ENCODE measurements around the gene ERBIN.

The ERBIN gene

DNA sequence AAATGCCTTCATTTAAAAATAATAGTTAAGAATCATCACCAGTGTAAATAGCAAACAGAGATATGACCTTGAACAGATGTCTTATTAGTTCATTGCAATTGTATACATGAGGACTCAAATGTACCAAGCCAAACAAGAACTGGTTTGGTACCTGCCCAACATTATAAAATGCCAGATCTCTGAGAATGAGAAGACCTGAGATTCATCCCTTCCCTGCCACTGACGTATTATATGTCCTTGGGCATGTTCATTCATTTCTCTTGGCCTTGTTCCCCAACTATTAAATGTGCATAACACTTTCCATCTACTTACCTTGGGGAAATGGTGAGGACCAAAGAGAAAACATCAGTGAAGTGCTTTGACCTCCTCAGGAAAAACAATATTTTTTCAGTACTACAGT lies 33.6 kb upstream of the ERBIN start:
- Histone ChIP-seq H3K4me1 (ENCODE audit: insufficient read depth, low read length) (no peaks in the 10 kb centered on the region), H3K36me3 (ENCODE audit: insufficient read depth, low read length) (no peaks in the 10 kb centered on the region), H2AFZ (ENCODE audit: low read depth, low read length) (no peak overlapping the region), H3K27me3 (ENCODE audit: insufficient read depth, low read length, poor library complexity) (no peaks in the 10 kb centered on the region), H3K79me2 (ENCODE audit: insufficient read depth, low read length) (no peaks in the 10 kb centered on the region), H3K9me3 (ENCODE audit: insufficient read depth, low read length, severe bottlenecking) (no peaks in the 10 kb centered on the region), H3K27ac (ENCODE audit: low read length) (no peak overlapping the region), H3K4me2 (ENCODE audit: insufficient read depth, low read length) (no peak overlapping the region), H3K9ac (ENCODE audit: low read depth, low read length) (no peak overlapping the region), H3K4me3 (ENCODE audit: low read depth in 1 of 2, low read length in 2 of 2) (no peak overlapping the region), H4K20me1 (ENCODE audit: insufficient read depth, low read length) (no peaks in the 10 kb centered on the region)
- TF ChIP-seq EZH2 (IDR thresholded peaks at IDR 0.05; ENCODE audit: borderline replicate concordance, low read depth, low read length, severe bottlenecking), result no peak
- no peak for TF ChIP-seq CTCF (IDR thresholded peaks at IDR 0.05; ENCODE audit: borderline replicate concordance, extremely low read depth, low read length, poor library complexity, severe bottlenecking)
- DNase-seq, result no peak
- no peak for ATAC-seq (ENCODE audit: insufficient read depth, low read depth)

DNA sequence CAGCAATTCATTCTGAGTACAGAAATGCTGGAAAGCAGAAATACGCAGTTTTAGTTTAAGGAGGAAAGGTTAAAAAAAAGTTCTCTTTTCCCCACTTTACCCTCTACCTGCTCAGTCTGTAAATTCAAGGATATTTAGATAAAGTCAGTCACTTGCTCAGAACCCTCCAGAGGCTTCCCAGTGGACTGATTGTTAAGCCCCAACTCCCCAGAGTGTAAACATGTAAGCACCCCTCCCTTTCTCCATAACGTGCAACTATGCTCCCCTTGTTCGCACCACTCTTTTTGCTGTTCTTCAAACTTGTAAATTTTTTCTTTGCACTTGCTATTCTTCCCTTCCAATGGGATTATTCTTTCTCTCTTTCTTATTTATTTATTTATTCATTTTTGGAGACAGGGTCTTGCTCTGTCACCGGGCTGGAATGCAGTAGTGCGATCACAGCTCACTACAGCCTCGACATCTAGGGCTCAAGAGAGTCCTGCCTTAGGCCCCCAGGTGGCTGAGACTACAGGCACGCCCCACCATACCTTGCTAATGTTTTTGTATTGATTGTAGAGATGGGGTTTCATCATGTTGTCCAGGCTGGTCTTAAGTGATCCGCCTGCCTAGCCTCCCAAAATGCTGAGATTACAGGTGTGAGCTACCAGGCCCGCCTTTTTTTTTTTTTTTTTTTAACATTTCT lies 32.5 kb upstream of the ERBIN start:
- Histone ChIP-seq H3K27me3 (ENCODE audit: insufficient read depth, low read length, poor library complexity) (no peaks in the 10 kb centered on the region), H3K79me2 (ENCODE audit: insufficient read depth, low read length) (no peaks in the 10 kb centered on the region), H3K4me2 (ENCODE audit: insufficient read depth, low read length) (no peak overlapping the region), H3K4me3 (ENCODE audit: low read depth in 1 of 2, low read length in 2 of 2) (no peak overlapping the region), H3K27ac (ENCODE audit: low read length) (no peak overlapping the region), H2AFZ (ENCODE audit: low read depth, low read length) (no peak overlapping the region), H3K9ac (ENCODE audit: low read depth, low read length) (no peak overlapping the region), H3K4me1 (ENCODE audit: insufficient read depth, low read length) (no peaks in the 10 kb centered on the region), H3K9me3 (ENCODE audit: insufficient read depth, low read length, severe bottlenecking) (no peaks in the 10 kb centered on the region), H3K36me3 (ENCODE audit: insufficient read depth, low read length) (no peaks in the 10 kb centered on the region), H4K20me1 (ENCODE audit: insufficient read depth, low read length) (no peaks in the 10 kb centered on the region)
- TF ChIP-seq EZH2 (IDR thresholded peaks at IDR 0.05; ENCODE audit: borderline replicate concordance, low read depth, low read length, severe bottlenecking), result no peak
- TF ChIP-seq CTCF (IDR thresholded peaks at IDR 0.05; ENCODE audit: borderline replicate concordance, extremely low read depth, low read length, poor library complexity, severe bottlenecking), result no peak
- ATAC-seq (ENCODE audit: insufficient read depth, low read depth) (no peak), DNase-seq (no peak)

DNA sequence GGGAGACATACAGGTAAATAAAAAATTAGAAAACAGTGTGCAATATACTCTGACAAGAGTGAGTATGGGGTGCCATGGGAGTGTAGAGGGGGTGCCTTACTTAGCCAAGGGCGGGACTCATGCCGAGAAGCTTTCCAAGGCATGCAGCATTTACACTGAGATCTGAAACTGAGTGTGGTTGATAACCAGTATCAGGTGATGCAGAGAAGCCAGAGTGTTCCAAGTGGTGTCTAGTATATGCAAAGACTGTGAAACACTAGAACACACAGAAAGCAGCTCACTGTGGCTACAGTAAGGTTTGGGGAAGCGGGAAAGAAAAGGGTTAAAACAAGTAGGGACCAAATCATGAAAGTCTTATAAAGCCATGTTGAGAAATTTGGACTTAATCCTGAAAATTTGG lies 30.5 kb upstream of the ERBIN start:
- Histone ChIP-seq H4K20me1 (ENCODE audit: insufficient read depth, low read length) (no peaks in the 10 kb centered on the region), H3K27me3 (ENCODE audit: insufficient read depth, low read length, poor library complexity) (no peaks in the 10 kb centered on the region), H2AFZ (ENCODE audit: low read depth, low read length) (no peak overlapping the region), H3K4me2 (ENCODE audit: insufficient read depth, low read length) (no peak overlapping the region), H3K27ac (ENCODE audit: low read length) (no peak overlapping the region), H3K9ac (ENCODE audit: low read depth, low read length) (no peak overlapping the region), H3K4me3 (ENCODE audit: low read depth in 1 of 2, low read length in 2 of 2) (no peak overlapping the region), H3K79me2 (ENCODE audit: insufficient read depth, low read length) (no peaks in the 10 kb centered on the region), H3K9me3 (ENCODE audit: insufficient read depth, low read length, severe bottlenecking) (no peaks in the 10 kb centered on the region), H3K4me1 (ENCODE audit: insufficient read depth, low read length) (no peaks in the 10 kb centered on the region), H3K36me3 (ENCODE audit: insufficient read depth, low read length) (no peaks in the 10 kb centered on the region)
- no peak for ATAC-seq (ENCODE audit: insufficient read depth, low read depth)
- no peak for DNase-seq
- TF ChIP-seq EZH2 (IDR thresholded peaks at IDR 0.05; ENCODE audit: borderline replicate concordance, low read depth, low read length, severe bottlenecking), result no peak
- TF ChIP-seq CTCF (IDR thresholded peaks at IDR 0.05; ENCODE audit: borderline replicate concordance, extremely low read depth, low read length, poor library complexity, severe bottlenecking), result no peak

All from DND-41 (cell line).